LoVo (cell line): Measurements from ENCODE around the gene MSLN.

Experiments used
- DNase-seq: peaks from one replicate; pipeline ENCODE4 v3.0.0-alpha.2; 2016; ENCODE audit warnings: low spot score

MSLN gene

DNA sequence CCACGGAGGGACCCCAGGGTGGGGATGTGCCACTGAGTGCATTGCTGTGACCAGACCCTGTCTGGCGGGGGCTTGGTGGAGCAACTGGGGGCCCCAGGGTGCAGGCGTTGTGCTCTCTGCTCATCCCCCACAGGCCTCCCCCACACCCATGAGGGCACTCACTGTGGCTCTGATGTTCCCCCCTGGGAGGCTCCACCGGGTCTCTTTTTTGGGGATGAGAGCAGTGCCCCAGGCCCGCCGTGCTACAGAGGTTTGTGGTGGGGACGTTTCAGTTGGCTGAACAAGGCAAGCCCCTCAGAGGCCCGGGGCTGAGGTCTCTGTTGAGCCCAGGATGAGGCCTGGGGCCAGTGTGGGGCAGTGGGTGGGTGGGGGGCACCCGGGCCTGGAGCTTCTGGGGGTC, 36.8 kb upstream of the MSLN start:
- DNase-seq: no peak

- no peak for DNase-seq
Observed at GRCh38 chr16:724188-725040, 36.1 kb upstream of the MSLN start.

DNA sequence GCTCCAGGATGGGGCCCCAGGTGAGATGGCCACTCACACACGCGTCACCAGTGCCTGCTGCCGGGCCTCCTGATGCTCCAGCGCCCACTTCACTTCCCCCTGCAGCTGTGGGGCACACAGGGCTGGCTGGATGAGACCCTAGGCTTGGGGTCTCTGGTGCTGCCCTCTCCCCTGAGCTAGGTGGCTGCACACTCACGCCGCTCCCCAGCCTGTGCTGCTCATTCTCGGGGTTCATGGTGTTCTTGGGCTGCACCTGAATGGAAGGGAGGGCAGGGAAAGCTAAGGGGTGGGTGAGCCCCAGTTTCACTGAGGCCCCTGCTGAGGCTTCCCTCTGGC, 35.5 kb upstream of the MSLN start:
- DNase-seq: no peak

- no peak for DNase-seq
Observed at GRCh38 chr16:725463-726187, 34.9 kb upstream of the MSLN start.

GRCh38 chr16:726188-726437, 34.4 kb upstream of the MSLN start:
- DNase-seq: no peak

GRCh38 chr16:726438-727290, 33.9 kb upstream of the MSLN start, which contains the start of the genes CCDC78 and HAGHL:
TSS of gene CCDC78 (minus strand) at chr16:726443. CDS start at chr16:726367, 76 bp downstream.
TSS of gene HAGHL (plus strand) at chr16:727106. CDS start at chr16:727510, 404 bp downstream.
- DNase-seq: peak; percentile 52

DNA sequence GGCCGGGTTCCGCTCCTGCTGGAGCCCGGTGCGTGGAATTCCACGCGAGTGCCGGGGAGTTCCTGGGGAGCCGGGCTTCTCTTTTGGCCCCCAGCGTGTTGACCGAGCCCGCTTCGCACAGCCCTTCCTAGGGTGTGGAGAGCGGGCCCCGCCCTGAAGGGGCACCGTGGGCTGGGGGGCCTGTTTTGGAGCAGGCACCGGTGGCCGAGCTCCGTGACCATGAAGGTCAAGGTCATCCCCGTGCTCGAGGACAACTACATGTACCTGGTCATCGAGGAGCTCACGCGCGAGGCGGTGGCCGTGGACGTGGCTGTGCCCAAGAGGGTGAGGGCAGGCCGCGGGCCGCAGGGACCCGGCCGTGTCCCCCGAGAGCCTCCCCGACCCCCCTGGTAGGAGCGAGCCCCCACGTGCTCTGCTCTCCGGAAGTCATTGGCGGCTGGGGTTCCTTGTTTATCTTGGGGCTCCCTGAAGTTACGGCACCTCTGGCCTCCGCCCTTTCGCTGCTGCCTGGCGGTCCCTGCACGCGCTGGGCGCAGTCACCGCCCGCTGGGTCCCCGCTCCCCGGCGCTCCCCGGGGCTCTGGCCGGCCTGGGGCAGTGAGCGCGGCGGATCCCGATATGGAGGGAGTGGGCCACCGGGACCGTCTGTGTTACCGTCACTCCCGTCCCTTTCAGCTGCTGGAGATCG, 33.1 kb upstream of the MSLN start:
- no peak for DNase-seq

DNA sequence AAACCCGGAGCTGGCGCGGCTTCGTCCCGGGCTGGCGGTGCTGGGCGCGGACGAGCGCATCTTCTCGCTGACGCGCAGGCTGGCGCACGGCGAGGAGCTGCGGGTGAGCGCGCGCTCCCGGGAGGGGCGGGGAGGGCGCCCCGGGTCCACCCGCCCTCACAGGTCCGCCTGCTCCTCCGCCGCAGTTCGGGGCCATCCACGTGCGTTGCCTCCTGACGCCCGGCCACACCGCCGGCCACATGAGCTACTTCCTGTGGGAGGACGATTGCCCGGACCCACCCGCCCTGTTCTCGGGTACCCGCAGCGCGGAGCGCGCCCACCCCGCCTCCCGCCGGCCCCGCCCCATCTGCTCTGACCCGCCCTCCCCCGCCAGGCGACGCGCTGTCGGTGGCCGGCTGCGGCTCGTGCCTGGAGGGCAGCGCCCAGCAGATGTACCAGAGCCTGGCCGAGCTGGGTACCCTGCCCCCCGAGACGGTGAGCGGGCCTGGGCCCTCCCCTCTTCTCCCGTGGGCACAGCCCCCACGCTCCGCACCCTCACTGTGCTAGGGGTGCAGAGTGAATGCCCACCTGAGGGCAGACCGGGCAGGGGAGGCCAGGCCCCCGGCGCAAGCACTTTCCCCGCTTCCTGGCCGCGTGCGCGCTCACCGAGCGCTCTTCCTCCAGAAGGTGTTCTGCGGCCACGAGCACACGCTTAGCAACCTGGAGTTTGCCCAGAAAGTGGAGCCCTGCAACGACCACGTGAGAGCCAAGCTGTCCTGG, 32.2 kb upstream of the MSLN start:
- peak; percentile 87 for DNase-seq

DNA sequence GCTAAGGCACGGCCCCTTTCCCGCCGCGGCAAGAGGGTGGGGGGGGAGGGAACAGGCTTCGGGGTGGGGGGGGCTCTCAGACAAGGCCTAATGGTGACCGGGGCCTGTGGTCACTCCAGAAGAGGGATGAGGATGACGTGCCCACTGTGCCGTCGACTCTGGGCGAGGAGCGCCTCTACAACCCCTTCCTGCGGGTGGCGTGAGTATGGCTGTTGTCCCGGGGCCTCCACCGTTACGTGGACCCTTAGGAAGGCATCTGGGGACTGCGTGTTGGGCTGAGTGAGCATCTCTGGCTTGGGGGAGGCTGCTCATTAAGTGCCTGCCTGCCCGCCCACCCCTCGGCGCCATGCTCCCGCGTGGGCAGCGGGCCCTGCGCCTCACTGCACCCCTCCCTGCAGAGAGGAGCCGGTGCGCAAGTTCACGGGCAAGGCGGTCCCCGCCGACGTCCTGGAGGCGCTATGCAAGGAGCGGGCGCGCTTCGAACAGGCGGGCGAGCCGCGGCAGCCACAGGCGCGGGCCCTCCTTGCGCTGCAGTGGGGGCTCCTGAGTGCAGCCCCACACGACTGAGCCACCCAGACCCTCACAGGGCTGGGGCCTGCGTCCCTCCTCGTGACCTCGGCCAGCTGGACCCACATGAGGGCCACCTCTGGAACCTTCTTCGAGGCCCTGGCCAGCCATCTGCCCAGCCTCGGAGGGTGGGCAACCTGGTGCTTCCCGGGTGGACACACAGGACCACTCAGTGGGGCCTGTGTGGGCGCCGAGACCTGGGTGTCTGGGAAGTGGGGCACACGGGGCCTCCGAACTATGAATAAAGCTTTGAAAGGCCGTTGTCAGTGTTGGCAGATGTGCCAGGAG, 31.4 kb upstream of the MSLN start:
- no peak for DNase-seq

DNA sequence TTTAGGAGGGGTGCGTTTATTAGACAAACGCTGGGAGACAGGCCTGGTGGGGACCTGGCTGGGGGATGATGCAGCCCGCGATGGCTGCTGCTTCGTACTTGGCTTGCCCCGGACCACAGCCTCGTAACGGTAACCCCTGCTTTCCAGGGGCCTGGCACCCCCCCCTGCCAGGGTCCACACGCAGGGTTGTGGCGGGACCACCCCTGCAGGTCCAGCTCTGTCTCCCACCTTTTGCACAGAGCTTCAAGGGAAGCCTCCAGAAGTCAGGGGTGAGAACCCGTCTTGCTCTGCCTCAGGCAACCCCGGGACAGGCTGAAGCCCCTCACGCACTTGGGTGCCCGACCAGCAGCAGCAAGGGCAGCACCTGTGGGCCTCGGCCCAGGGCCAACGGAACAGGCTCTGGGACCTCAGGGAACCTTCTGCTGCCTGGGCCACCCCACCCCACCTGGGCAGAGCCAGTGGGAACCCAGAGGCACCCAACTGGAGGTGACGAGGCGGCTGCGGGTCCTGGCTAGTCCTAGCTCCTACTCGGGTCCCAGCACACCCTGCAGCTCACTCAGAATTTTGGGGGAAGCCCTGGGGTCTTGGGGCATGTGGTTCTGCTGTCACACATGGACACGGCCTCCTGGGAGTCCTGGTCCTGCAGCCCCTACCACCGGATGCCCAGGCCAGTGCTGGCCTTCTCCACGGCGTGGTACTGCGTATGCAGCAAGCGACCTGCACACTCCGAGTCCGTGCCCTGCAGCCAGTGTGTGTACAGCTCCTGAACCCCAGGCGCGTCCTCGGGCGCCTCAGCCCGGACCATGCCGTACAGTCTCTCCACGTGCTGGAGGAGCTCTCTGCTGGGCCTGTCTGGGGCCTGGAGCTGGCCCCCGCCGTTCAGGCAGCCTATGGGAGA, 30.5 kb upstream of the MSLN start:
- no peak for DNase-seq

GRCh38 chr16:730666-731509, 29.6 kb upstream of the MSLN start:
- DNase-seq: no peak

- no peak for DNase-seq
Observed at GRCh38 chr16:732332-732731, 28.2 kb upstream of the MSLN start.

DNA sequence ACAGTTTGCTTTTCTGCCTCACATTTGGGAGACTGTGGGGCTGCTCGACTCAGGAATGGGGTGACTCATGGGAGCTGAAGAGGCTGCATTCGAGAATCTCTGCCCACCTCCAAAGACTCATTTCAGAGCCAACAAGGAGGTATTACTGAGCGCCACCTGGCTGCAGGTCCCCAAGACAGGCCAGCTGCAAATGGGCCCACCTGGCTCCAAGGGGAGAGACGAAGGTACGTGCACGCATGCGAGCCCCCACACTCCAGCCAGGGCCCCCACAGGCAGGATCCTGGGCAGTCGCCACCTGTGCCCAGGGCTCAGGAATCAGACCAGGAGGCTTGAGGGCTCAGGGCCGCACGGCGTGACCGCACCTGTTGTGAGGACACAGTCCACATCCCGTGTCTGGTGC, 27.6 kb upstream of the MSLN start:
- no peak for DNase-seq

DNA sequence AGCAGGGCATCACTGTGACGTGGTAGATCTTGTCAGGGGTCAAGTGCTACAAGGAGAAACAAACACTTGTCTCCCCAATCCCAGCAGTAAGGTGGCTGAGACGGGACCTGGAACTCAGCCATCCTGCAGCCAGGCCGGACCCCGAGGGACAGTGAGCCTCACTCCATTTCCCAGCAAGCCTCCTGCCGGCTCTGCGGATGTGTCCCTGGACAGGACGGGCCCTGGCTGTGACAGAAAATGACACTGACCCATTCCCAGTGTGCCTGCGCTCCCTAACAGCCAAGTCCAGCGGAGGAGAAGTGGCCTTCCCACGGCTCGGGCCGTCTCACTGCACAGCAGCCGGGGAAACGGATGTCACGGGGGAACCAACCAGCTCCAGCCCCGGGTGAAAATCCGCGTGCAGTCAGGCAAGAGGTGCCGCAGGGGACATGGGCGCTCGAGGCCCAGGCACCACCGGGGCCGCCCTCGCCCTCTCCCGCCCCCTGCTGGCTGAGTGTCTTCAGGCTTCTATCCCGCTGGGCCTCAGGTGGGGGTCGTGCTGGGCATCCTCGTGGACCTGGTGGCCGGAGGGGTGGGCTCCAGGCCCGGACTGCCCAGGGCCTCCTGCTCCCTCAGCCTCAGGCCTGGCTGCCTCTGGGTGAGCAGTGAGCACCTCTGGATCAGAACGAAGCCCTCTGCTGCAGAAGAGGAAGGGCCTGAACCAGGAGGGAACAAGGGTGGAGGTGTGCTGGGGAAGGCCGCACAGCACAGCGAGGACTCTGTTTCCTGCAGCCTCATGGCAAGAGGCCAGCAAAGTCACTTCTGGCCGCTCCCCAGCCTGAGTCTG, 26.9 kb upstream of the MSLN start:
- DNase-seq: no peak

- DNase-seq: no peak
Observed at GRCh38 chr16:734208-734980, 26.1 kb upstream of the MSLN start.

GRCh38 chr16:734981-735881, 25.3 kb upstream of the MSLN start:
- no peak for DNase-seq
